Adrenal gland (tissue), 12 donors: ENCODE data around the gene SDK2. TPM values are rescaled to one million over a fixed set of nuclear protein-coding genes. Genes with fewer than 3 reads are reported as not detected.

Source experiments
- DNase-seq, 7 donors: peaks; one replicate each; pipeline ENCODE4 v3.0.0-alpha.2; 2019 to 2020
- H3K27ac ChIP-seq, 5 donors: fragments of 200-600 bp; sonication (generic) in 4 of 5; 1 replicate in 3 of 5; 2 replicates in 2 of 5; pipeline versions ENCODE4 v1.5.1 to v1.8.0; 2016 to 2020; ENCODE audit warnings: mild to moderate bottlenecking in 1 of 5
- H3K27me3 ChIP-seq: fragments of 200-600 bp; 2 replicates; pipeline ENCODE4 v1.8.0; 2021
- H3K36me3 ChIP-seq, 2 donors: fragments of 200-600 bp; replicated peaks in 1 of 2; 1 replicate in 1 of 2; 2 replicates in 1 of 2; pipeline versions ENCODE4 v1.5.1 to v1.8.0; 2018 to 2022
- H3K4me1 ChIP-seq, 2 donors: fragments of 200-600 bp; replicated peaks in 1 of 2; 1 replicate in 1 of 2; 2 replicates in 1 of 2; pipeline versions ENCODE4 v1.5.1 to v1.8.0; 2018 to 2021
- H3K4me3 ChIP-seq, 4 donors: fragments of 200-600 bp; sonication (generic) in 3 of 4; one replicate each; pipeline ENCODE4 v1.5.1; 2016 to 2018
- H3K9me3 ChIP-seq, 3 donors: fragments of 200-600 bp; sonication (generic) in 1 of 3; replicated peaks in 1 of 3; 1 replicate in 2 of 3; 2 replicates in 1 of 3; pipeline versions ENCODE4 v1.5.1 to v1.8.0; 2016 to 2021
- CTCF ChIP-seq, 6 experiments: fragments of 450-650 bp in 4 of 6; fragments of 200-600 bp in 2 of 6; sonication (generic) in 1 of 6; IDR thresholded peaks; 1 replicate in 5 of 6; 2 replicates in 1 of 6; pipeline versions ENCODE4 v1.5.1 to v1.8.0; 2016 to 2021; ENCODE audit warnings: antibody characterized with exemption in 6 of 6, mild to moderate bottlenecking in 2 of 6, moderate library complexity in 1 of 6
- POLR2A ChIP-seq, 2 donors: fragments of 450-650 bp; IDR thresholded peaks; one replicate each; pipeline ENCODE4 v1.6.1; 2017; ENCODE audit warnings: antibody characterized with exemption in 2 of 2, mild to moderate bottlenecking in 2 of 2, moderate library complexity in 1 of 2
- WGBS, 4 donors: extraction: QIAGEN DNeasy Blood & Tissue Kit in 2 of 4; methylation state at CpG; one replicate each; pipeline versions ENCODE4 v1.1.5 to v1.1.7; 2013 to 2017; 5-methylcytosine and 5-hydroxymethylcytosine counted together
- intact Hi-C, 2 donors: fragments of 100-400 bp; cut with DNase I; formaldehyde crosslinking; loops; one replicate each; pipeline versions ENCODE4 v1.14.1 to v1.15.0; 2022 to 2023
- polyA plus RNA-seq, 3 donors: library from polyadenylated mRNA; stranded (reverse); fragments of 200-250 nt in 2 of 3; fragments of 350-450 nt in 1 of 3; fragmentation: Illumina TruSeq in 1 of 3; extraction: RNeasy Lipid Tissue Mini Kit (QIAGEN cat#74804) in 1 of 3; gene quantifications; one replicate each; pipeline ENCODE4 v1.2.3, GENCODE V29; 2013 to 2014
- total RNA-seq, 9 donors: library from RNA; depleted of rRNA in 4 of 9; stranded (reverse); fragments of >200 nt in 4 of 9; fragments of 120-200 nt in 1 of 9; fragmentation: NEBNext Ultra II Directional in 1 of 9; extraction: Animal tissue kit (Norgen Biotek cat#: 25700) in 1 of 9; gene quantifications; one replicate each; pipeline versions ENCODE4 v1.1.0 to v1.2.4, GENCODE V29; 2013 to 2023
- donor health status: healthy with polysubstance abuse.
- donor health status: Bipolar disorder and iron deficiency.
- donor health status: DM: yes; HTN: yes; CAD: no.
- donor health status: DM: no; HTN: no; CAD: no.
- donor health status: DM: no; HTN: no; CAD: no.
- donor health status: DM: yes; HTN: yes; CAD: no.

The SDK2 gene
- total and polyA plus RNA-seq, 12 donors = 0.27 to 2.1 (median 0.84) TPM

DNA sequence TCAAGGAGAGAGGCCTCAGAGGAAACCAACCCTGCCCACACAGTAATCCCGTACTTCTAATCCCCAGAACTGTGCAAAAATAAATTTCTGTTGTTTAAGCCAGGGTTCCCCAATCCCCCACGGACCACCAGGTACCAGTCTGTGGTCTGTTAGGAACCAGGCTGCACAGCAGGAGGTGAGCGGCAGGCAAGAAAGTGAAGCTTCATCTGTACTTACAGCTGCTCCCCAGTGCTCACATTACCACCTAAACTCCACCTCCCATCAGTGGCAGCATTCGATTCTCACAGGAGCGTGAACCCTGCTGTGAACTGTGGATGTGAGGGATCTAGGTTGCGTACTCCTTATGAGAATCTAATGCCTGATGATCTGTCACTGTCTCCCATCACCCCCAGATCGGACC, 231.3 kb downstream of the SDK2 start:
- no peaks in the 10 kb centered on the region for H3K36me3 ChIP-seq
- no peak overlapping the region for H3K4me3 ChIP-seq
- H3K4me1 ChIP-seq = peaks cover 8 to 11% of the 10 kb centered on the region in 2 donors
- intact Hi-C loops = no loop called here
- DNase-seq = no peak
- H3K9me3 ChIP-seq = no peaks in the 10 kb centered on the region
- H3K27ac ChIP-seq = no peak overlapping the region
- H3K27me3 ChIP-seq = no peaks in the 10 kb centered on the region
- WGBS, 4 donors = 74 to 80% (median 79%) methylated on average over 7 of the region's 7 CpGs
- TF ChIP-seq CTCF (IDR thresholded peaks at IDR 0.05) (no peak), POLR2A (IDR thresholded peaks at IDR 0.05) (no peak)

- H3K27ac ChIP-seq = peak overlapping the region in 1 of 5 donors; percentile 80
- 43 to 62% (median 59%) methylated on average over 11 to 13 of the region's 13 CpGs for WGBS, 4 donors
Observed at GRCh38 chr17:73411313-73411747, 232.9 kb downstream of the SDK2 start.

DNA sequence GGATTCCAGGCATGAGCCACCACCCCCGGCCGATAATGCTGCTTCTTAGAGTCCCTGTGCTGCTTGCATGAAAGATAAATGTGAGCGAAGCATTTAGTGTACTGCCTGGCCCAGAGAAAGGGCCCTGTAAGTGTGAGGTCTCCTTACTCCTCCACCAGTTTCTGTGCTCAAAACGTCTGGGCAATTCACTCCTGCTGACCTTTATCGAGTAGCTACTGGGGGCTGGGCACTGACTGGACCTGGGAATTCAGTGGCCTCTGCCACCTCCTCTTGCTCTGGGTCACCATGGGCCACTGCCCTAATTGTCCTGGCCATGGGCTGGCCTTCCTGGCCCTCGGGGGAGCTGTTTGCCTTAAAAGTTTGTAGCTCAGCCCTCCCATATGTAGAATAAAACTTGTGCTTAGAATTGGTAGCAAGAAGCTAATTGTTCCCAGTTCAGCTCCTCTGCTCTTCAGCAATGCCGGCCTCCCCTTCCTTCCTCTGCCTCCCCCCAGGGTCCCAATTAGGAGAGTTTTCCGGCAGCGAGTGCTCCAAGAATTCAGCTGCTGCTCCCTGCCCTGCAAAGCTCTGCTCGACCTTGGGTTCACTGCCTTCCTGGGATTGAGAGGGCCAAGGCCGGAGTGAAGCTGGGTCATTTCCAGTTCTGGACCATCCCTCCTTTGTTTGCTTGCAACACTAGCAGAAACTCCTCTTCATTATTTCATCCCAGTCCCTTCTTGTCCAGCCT, 233.5 kb downstream of the SDK2 start:
- DNase-seq = peak in 3 of 7 donors; percentile 32 to 56 (median 37)
- Histone ChIP-seq H3K27me3 (no peaks in the 10 kb centered on the region), H3K4me3 (no peak overlapping the region), H3K27ac (peak overlapping the region in 1 of 5 donors; percentile 80), H3K36me3 (no peaks in the 10 kb centered on the region), H3K9me3 (no peaks in the 10 kb centered on the region), H3K4me1 (peaks cover 8 to 11% of the 10 kb centered on the region in 2 donors)
- TF ChIP-seq POLR2A (IDR thresholded peaks at IDR 0.05) = no peak
- no peak for TF ChIP-seq CTCF (IDR thresholded peaks at IDR 0.05)
- WGBS, 4 donors = 31 to 41% (median 35%) methylated on average over 11 of the region's 11 CpGs
- intact Hi-C loops = no loop called here

More at GRCh38 chr17:73411313-73411747, 232.9 kb downstream of the SDK2 start:
- Histone ChIP-seq H3K27me3 (no peaks in the 10 kb centered on the region), H3K4me1 (peaks cover 8 to 11% of the 10 kb centered on the region in 2 donors), H3K9me3 (no peaks in the 10 kb centered on the region), H3K4me3 (no peak overlapping the region), H3K36me3 (no peaks in the 10 kb centered on the region)
- no peak for DNase-seq
- TF ChIP-seq POLR2A (IDR thresholded peaks at IDR 0.05) (no peak), CTCF (IDR thresholded peaks at IDR 0.05) (no peak)
- intact Hi-C loops = no loop called here

- 75 to 82% (median 79%) methylated on average over 3 to 4 of the region's 4 CpGs for WGBS, 4 donors
- H3K27me3 ChIP-seq = no peaks in the 10 kb centered on the region
Observed at GRCh38 chr17:73404246-73404645, 240.0 kb downstream of the SDK2 start.

More at GRCh38 chr17:73404246-73404645, 240.0 kb downstream of the SDK2 start:
- no peak for DNase-seq
- no peaks in the 10 kb centered on the region for H3K36me3 ChIP-seq
- H3K4me3 ChIP-seq = no peak overlapping the region
- TF ChIP-seq POLR2A (IDR thresholded peaks at IDR 0.05) = no peak
- TF ChIP-seq CTCF (IDR thresholded peaks at IDR 0.05) = no peak
- H3K27ac ChIP-seq = no peak overlapping the region
- no peaks in the 10 kb centered on the region for H3K4me1 ChIP-seq
- intact Hi-C loops = no loop called here
- no peaks in the 10 kb centered on the region for H3K9me3 ChIP-seq
